Endothelial cell of umbilical vein (primary cell): ENCODE measurements around the gene POLG. TPM values are rescaled to one million over a fixed set of nuclear protein-coding genes. Genes with fewer than 3 reads are reported as not detected.

Experiments
- BruUV-seq: library from RNA; stranded (reverse); fragments of 400-500 nt; replicated peaks from 2 replicates; lab custom pipeline; 2021; lab: Mats Ljungman, UMichigan
- CTCF ChIA-PET: fragments of 300-600, 350-600 bp; sonication (Branson Sonifier 250); formaldehyde crosslinking; loops from one replicate; lab custom pipeline; 2021; ENCODE audit warnings: antibody characterized with exemption, inconsistent platforms; lab: Charles Lee
- POLR2A ChIA-PET: fragments of 300-600, 350-600 bp; sonication (Branson Sonifier 250); formaldehyde crosslinking; loops from one replicate; lab custom pipeline; 2021; ENCODE audit warnings: antibody characterized with exemption, inconsistent platforms; lab: Charles Lee
- DNase-seq: peaks from one replicate; pipeline ENCODE4 v3.0.0-alpha.2; 2011; ENCODE audit warnings: low read depth, low spot score
- FAIRE-seq: peaks from 2 replicates; lab custom pipeline; 2011; peaks lifted over from hg19 to GRCh38; lab: Jason Lieb, UNC
- H2AFZ ChIP-seq: 2 replicates; pipeline ENCODE4 v1.6.0; 2012; ENCODE audit warnings: low read depth, low read length, control low read depth, inconsistent platforms
- H3K27ac ChIP-seq: 2 replicates; pipeline ENCODE4 v1.5.1; 2011; ENCODE audit warnings: low read depth, mild to moderate bottlenecking, control low read depth, low read length, moderate library complexity; ENCODE audit not compliant: insufficient read depth
- H3K27me3 ChIP-seq, 2 experiments: 2 replicates each; pipeline versions ENCODE4 v1.6.0 to v1.6.1; 2011; ENCODE audit warnings: low read length in 2 of 2, mixed read lengths in 1 of 2; ENCODE audit not compliant: control insufficient read depth in 2 of 2, insufficient read depth in 2 of 2
- H3K36me3 ChIP-seq, 2 experiments: 2 replicates in 1 of 2; 3 replicates in 1 of 2; pipeline ENCODE4 v1.5.1; 2011; ENCODE audit warnings: low read length in 2 of 2, mild to moderate bottlenecking in 1 of 2, moderate library complexity in 1 of 2; ENCODE audit not compliant: control insufficient read depth in 2 of 2, insufficient read depth in 2 of 2; ENCODE audit errors: extremely low read depth in 1 of 2
- H3K4me1 ChIP-seq: 3 replicates; pipeline ENCODE4 v1.5.1; 2011; ENCODE audit warnings: mild to moderate bottlenecking, low read length; ENCODE audit not compliant: control insufficient read depth, insufficient read depth; ENCODE audit errors: extremely low read depth
- H3K4me2 ChIP-seq: 2 replicates; pipeline ENCODE4 v1.6.1; 2011; ENCODE audit warnings: low read length, control low read depth, mixed read lengths; ENCODE audit not compliant: insufficient read depth
- H3K4me3 ChIP-seq, 3 experiments: fragments of 200-600 bp in 1 of 3; sonication (generic), shearing (Covaris generic) in 1 of 3; replicated peaks in 1 of 3; 2 replicates each; pipeline ENCODE4 v1.5.1; 2011 to 2016; ENCODE audit warnings: control low read depth in 3 of 3, low read length in 3 of 3, mild to moderate bottlenecking in 2 of 3, inconsistent platforms in 1 of 3, low read depth in 1 of 3, moderate library complexity in 1 of 3; ENCODE audit not compliant: insufficient read depth in 1 of 3
- H3K79me2 ChIP-seq: 2 replicates; pipeline ENCODE4 v1.6.0; 2012; ENCODE audit warnings: low read length, inconsistent platforms; ENCODE audit not compliant: control insufficient read depth, insufficient read depth
- H3K9ac ChIP-seq: replicated peaks from 2 replicates; pipeline ENCODE3; 2011; ENCODE audit warnings: low read length, control low read depth; ENCODE audit not compliant: insufficient read depth; ENCODE audit errors: extremely low read depth
- H3K9me1 ChIP-seq: replicated peaks from 3 replicates; pipeline ENCODE4 v1.6.0; 2011; ENCODE audit warnings: mild to moderate bottlenecking, low read length; ENCODE audit not compliant: control insufficient read depth, insufficient read depth; ENCODE audit errors: extremely low read depth
- H3K9me3 ChIP-seq: replicated peaks from 2 replicates; pipeline ENCODE4 v1.5.1; 2012; ENCODE audit warnings: low read length, inconsistent platforms; ENCODE audit not compliant: control insufficient read depth, insufficient read depth
- H4K20me1 ChIP-seq: replicated peaks from 2 replicates; pipeline ENCODE3; 2011; ENCODE audit warnings: mild to moderate bottlenecking, low read length; ENCODE audit not compliant: control insufficient read depth, insufficient read depth; ENCODE audit errors: extremely low read depth
- CTCF ChIP-seq, 2 donors: IDR thresholded peaks; 1 replicate in 1 of 2; 2 replicates in 1 of 2; pipeline ENCODE4 v1.5.1; 2011; ENCODE audit warnings: low read length in 2 of 2, mild to moderate bottlenecking in 2 of 2, moderate library complexity in 2 of 2, control low read depth in 1 of 2, inconsistent platforms in 1 of 2, low read depth in 1 of 2; ENCODE audit not compliant: insufficient read depth in 1 of 2; ENCODE audit errors: extremely low read depth in 1 of 2
- EZH2 ChIP-seq: IDR thresholded peaks from 2 replicates; pipeline ENCODE4 v1.6.1; 2012; ENCODE audit warnings: borderline replicate concordance, low read depth, mild to moderate bottlenecking, moderate library complexity, low read length, inconsistent platforms; ENCODE audit not compliant: severe bottlenecking
- FOS ChIP-seq: IDR thresholded peaks from 2 replicates; pipeline ENCODE4 v1.6.1; 2011; ENCODE audit warnings: mild to moderate bottlenecking, low read length, moderate library complexity, borderline replicate concordance; ENCODE audit not compliant: insufficient read depth
- GATA2 ChIP-seq: IDR thresholded peaks from 2 replicates; pipeline ENCODE4 v1.7.0; 2011; ENCODE audit warnings: low read depth, mild to moderate bottlenecking, moderate library complexity, mixed read lengths, low read length; ENCODE audit not compliant: insufficient read length, insufficient read depth
- JUN ChIP-seq: IDR thresholded peaks from 2 replicates; pipeline ENCODE4 v1.6.1; 2011; ENCODE audit warnings: borderline replicate concordance, low read depth; ENCODE audit not compliant: insufficient read length, insufficient read depth
- MAX ChIP-seq: IDR thresholded peaks from 2 replicates; pipeline ENCODE4 v1.6.1; 2011; ENCODE audit not compliant: insufficient read depth, insufficient read length
- MYC ChIP-seq: IDR thresholded peaks from one replicate; pipeline ENCODE4 v1.6.1; 2011; ENCODE audit warnings: mild to moderate bottlenecking, low read depth, low read length
- POLR2A ChIP-seq: IDR thresholded peaks from 2 replicates; pipeline ENCODE4 v1.6.1; 2012; ENCODE audit warnings: low read depth, mild to moderate bottlenecking, control low read depth, low read length
- POLR2AphosphoS5 ChIP-seq: IDR thresholded peaks from 2 replicates; pipeline ENCODE4 v1.6.1; 2012; ENCODE audit warnings: low read depth, mild to moderate bottlenecking, control low read depth, low read length, moderate library complexity; ENCODE audit not compliant: insufficient read depth
- dilution Hi-C: fragments of 300-500 bp; cut with MboI; formaldehyde crosslinking; loops from one replicate; pipeline ENCODE4 v1.15.0; 2019; ENCODE audit warnings: low sequenced_read_pairs; ENCODE audit not compliant: extremely low pct_ligation_motif_present
- intact Hi-C: fragments of 100-400 bp; cut with micrococcal nuclease; formaldehyde crosslinking; loops from one replicate; pipeline ENCODE4 v1.10.0; 2022
- polyA plus RNA-seq, 4 experiments: library from polyadenylated mRNA; depleted of rRNA in 3 of 4; stranded (reverse) in 3 of 4; unstranded in 1 of 4; fragments of >200 nt; gene quantifications; 2 replicates each; pipeline versions ENCODE4 v1.2.1 to v1.2.3, GENCODE V29; 2011 to 2012; ENCODE audit warnings: missing spikeins in 1 of 4
- total RNA-seq: library from RNA; stranded (reverse); gene quantifications from 2 replicates; pipeline ENCODE4 v1.2.3, GENCODE V29; 2021

The POLG gene
- total and polyA plus RNA-seq, 2 donors (not counting 3 experiments of a cell fraction or from before 2014, with no cell fraction given): 36.6 to 77.7 TPM

GRCh38 chr15:89379251-89379695, 44.6 kb upstream of the POLG start:
- no TSS peak for BruUV-seq
- no peaks in the 10 kb centered on the region for H4K20me1 ChIP-seq
- no peak overlapping the region for H2AFZ ChIP-seq
- peaks cover 88 to 94% of the 10 kb centered on the region in 2 experiments for H3K27me3 ChIP-seq
- H3K4me1 ChIP-seq: peaks cover 4% of the 10 kb centered on the region
- dilution Hi-C loops (no loop called here), intact Hi-C loops (no loop called here)
- DNase-seq: no peak
- H3K27ac ChIP-seq: no peak overlapping the region
- no peak for FAIRE-seq
- POLR2A ChIA-PET: no interaction called here
- no peaks in the 10 kb centered on the region for H3K9me1 ChIP-seq
- H3K4me2 ChIP-seq: no peak overlapping the region
- TF ChIP-seq MAX (no peak), POLR2A (no peak), MYC (no peak), JUN (no peak), FOS (no peak), POLR2AphosphoS5 (no peak), EZH2 (no peak), CTCF (IDR thresholded peaks at IDR 0.05; ENCODE audit: extremely low read depth in 1 of 2, insufficient read depth in 1 of 2, low read depth in 1 of 2, low read length in 2 of 2) (no peak), GATA2 (no peak)
- CTCF ChIA-PET: interaction anchor here (1.4 to 6.0 kb wide), 2 partner anchors 21 to 51 kb away, joined by 4 to 70 read pairs; no protein-coding TSS in a partner anchor
- H3K36me3 ChIP-seq: no peaks in the 10 kb centered on the region
- no peak overlapping the region for H3K4me3 ChIP-seq
- no peaks in the 10 kb centered on the region for H3K9me3 ChIP-seq
- H3K79me2 ChIP-seq: no peaks in the 10 kb centered on the region
- H3K9ac ChIP-seq: no peak overlapping the region
